NB4 (cell line): Measurements from ENCODE around the gene LYG1.

ENCODE experiments used
- DNase-seq: peaks from one replicate; pipeline ENCODE4 v3.0.0; 2010; ENCODE audit warnings: low read depth
- H3K4me3 ChIP-seq: one replicate; pipeline ENCODE4 v1.5.1; 2011; ENCODE audit warnings: mild to moderate bottlenecking, low read depth, low read length, moderate library complexity
- CTCF ChIP-seq: IDR thresholded peaks from one replicate; pipeline ENCODE4 v1.5.1; 2012; ENCODE audit warnings: low read depth, low read length
- MAX ChIP-seq: IDR thresholded peaks from 2 replicates; pipeline ENCODE4 v1.6.1; 2011; ENCODE audit warnings: low read depth, low read length
- MYC ChIP-seq: IDR thresholded peaks from 2 replicates; pipeline ENCODE4 v1.6.1; 2011; ENCODE audit warnings: low read depth, low read length
- POLR2A ChIP-seq: IDR thresholded peaks from 2 replicates; pipeline ENCODE4 v1.6.1; 2011; ENCODE audit warnings: mild to moderate bottlenecking; ENCODE audit not compliant: insufficient read length; ENCODE audit errors: extremely low read depth

Gene LYG1

DNA sequence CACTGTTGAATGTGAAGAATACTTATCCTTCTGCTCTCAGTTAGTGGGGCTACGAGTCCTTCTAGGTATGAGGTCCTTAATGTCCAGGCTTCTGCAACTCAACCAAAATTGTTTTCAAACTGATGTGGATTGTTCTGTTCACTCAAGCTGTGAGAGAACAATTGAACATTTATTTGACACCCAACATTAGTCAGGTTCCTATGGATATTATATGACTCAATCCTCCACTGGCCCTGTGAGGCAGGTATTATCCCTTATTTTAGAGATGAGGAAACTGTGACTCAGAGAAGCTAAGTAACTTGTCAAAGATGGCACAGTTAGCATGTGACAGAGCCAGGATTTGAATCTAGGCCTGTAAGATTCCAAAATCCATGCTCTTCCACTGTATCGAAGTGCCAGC is 44.3 kb downstream of the LYG1 start:
- DNase-seq, result no peak
- no peak for TF ChIP-seq POLR2A
- TF ChIP-seq MYC, result no peak
- no peak for TF ChIP-seq CTCF
- no peak for TF ChIP-seq MAX
- H3K4me3 ChIP-seq, result no peak overlapping the region

DNA sequence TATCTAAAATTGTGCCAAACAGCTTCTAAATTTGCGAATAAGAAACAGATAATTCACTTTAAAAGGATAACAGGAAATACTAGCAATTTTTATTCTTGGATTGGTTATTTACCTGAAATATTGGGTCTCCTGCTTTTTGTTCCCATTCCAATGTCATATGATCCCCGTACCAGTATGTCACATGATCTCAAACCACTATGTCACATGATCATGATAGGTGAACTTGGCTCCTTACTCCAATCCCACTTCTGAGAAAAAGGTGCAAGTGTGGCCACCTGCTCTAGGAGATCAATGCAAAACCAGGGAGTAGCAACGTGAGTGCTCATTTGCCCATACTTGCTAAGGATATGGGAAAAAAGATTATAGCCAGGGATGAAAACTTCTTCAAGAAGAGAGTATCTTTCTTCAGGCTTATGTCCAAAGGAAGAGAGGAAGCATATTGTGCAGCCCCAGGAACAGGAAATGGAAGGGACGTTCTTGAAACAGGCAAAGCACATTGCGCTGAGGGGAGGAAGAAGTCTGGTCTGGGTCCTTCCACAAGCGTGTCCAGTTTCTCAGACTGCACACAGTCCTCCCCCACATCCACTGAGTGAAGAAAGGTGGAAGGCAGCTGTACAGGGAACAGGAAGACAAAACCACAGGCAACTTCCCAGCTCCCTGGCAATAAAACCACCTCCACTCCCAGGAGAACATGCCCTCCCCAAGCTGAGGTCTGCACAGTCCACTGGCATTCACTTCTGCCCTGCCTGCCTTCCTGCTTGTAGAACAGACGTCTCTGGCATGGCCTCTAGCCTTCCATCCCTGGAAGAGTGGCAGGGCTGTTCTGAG is 45.3 kb downstream of the LYG1 start, which contains the start of gene LYG2:
Gene LYG2 (minus strand): TSS at position 176 of the 828 bp plus-strand sequence. CDS start 1,406 bp downstream, outside the sequence.
- TF ChIP-seq MYC (no peak), MAX (no peak), CTCF (no peak), POLR2A (no peak)
- peak; percentile 83 for DNase-seq
- H3K4me3 ChIP-seq, result no peak within 1 kb of the TSS

GRCh38 chr2:99249951-99250350 is 51.0 kb downstream of the LYG1 start:
- no peak overlapping the region for H3K4me3 ChIP-seq
- no peak for DNase-seq
- no peak for TF ChIP-seq MYC
- TF ChIP-seq POLR2A, result no peak
- no peak for TF ChIP-seq CTCF
- TF ChIP-seq MAX, result no peak

DNA sequence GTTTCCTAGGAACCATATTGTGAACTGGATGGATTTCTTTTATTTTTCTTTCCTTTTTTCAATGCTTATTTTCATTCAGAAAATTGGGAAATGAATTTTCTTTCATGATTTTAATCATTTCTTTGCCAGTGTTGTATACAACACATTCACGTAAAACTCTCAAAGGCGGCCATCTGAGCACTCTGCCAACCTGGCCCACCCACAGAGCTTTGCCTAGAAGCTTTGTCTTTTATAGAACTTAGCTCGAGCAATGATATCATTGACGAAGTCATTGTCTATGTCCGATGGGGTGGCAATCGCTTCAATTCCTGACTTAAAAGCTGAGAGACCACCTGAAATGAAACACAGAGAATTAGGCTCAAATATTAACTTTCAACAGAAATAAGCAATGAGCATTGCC is 58.8 kb downstream of the LYG1 start:
- no peak for DNase-seq
- no peak for TF ChIP-seq CTCF
- no peak for TF ChIP-seq MYC
- no peak for TF ChIP-seq POLR2A
- no peak for TF ChIP-seq MAX
- H3K4me3 ChIP-seq, result no peak overlapping the region

GRCh38 chr2:99240431-99240830 is 60.6 kb downstream of the LYG1 start:
- DNase-seq, result peak; percentile 15
- TF ChIP-seq MAX, result no peak
- TF ChIP-seq POLR2A, result no peak
- no peak for TF ChIP-seq CTCF
- no peak for TF ChIP-seq MYC
- H3K4me3 ChIP-seq, result no peak overlapping the region

- DNase-seq, result no peak
- H3K4me3 ChIP-seq, result no peak overlapping the region
- no peak for TF ChIP-seq MAX
- TF ChIP-seq MYC, result no peak
- no peak for TF ChIP-seq CTCF
Measured at GRCh38 chr2:99238599-99238998, 62.4 kb downstream of the LYG1 start.
